MM.1S (cell line): Measurements from ENCODE around the gene KIZ.

Experiments
- DNase-seq: peaks from one replicate; pipeline ENCODE4 v3.0.0-alpha.2; 2015
- H2AFZ ChIP-seq: fragments of 300-600 bp; sonication (generic); 2 replicates; pipeline ENCODE4 v1.6.0; 2016; ENCODE audit warnings: antibody characterized with exemption, low read length
- H3F3A ChIP-seq: fragments of 300-600 bp; sonication (generic); 2 replicates; pipeline ENCODE4 v1.6.1; 2016; ENCODE audit warnings: mild to moderate bottlenecking, antibody characterized with exemption, low read length, moderate library complexity, mixed read lengths; ENCODE audit not compliant: insufficient read depth
- H3K27ac ChIP-seq: fragments of 300-600 bp; sonication (generic); 2 replicates; pipeline ENCODE4 v1.5.1; 2016; ENCODE audit warnings: mild to moderate bottlenecking, low read length
- H3K27me3 ChIP-seq: fragments of 300-600 bp; sonication (generic); replicated peaks from 2 replicates; pipeline ENCODE4 v1.6.0; 2016; ENCODE audit warnings: low read length; ENCODE audit not compliant: insufficient read depth
- H3K36me3 ChIP-seq: fragments of 300-600 bp; sonication (generic); replicated peaks from 2 replicates; pipeline ENCODE4 v1.6.1; 2016; ENCODE audit warnings: mild to moderate bottlenecking, low read length, mixed read lengths; ENCODE audit not compliant: insufficient read depth
- H3K4me1 ChIP-seq: fragments of 300-600 bp; sonication (generic); 2 replicates; pipeline ENCODE4 v1.6.1; 2016; ENCODE audit warnings: low read length, mixed read lengths
- H3K4me2 ChIP-seq: fragments of 300-600 bp; sonication (generic); 2 replicates; pipeline ENCODE4 v1.6.0; 2016; ENCODE audit warnings: low read depth, low read length
- H3K4me3 ChIP-seq: fragments of 300-600 bp; sonication (generic); 2 replicates; pipeline ENCODE4 v1.5.1; 2016; ENCODE audit warnings: low read length, mixed read lengths
- H3K79me2 ChIP-seq: fragments of 300-600 bp; sonication (generic); 2 replicates; pipeline ENCODE4 v1.6.1; 2016; ENCODE audit warnings: mixed run types, low read length, mixed read lengths
- H3K9ac ChIP-seq: fragments of 300-600 bp; sonication (generic); 2 replicates; pipeline ENCODE4 v1.6.1; 2016; ENCODE audit warnings: low read length, mixed read lengths
- H3K9me2 ChIP-seq: fragments of 300-600 bp; sonication (generic); replicated peaks from 2 replicates; pipeline ENCODE4 v1.6.1; 2016; ENCODE audit warnings: mild to moderate bottlenecking, low read length, mixed read lengths; ENCODE audit not compliant: insufficient read depth
- H3K9me3 ChIP-seq: fragments of 300-600 bp; sonication (generic); replicated peaks from 2 replicates; pipeline ENCODE4 v1.6.1; 2016; ENCODE audit warnings: mild to moderate bottlenecking, low read length, mixed read lengths; ENCODE audit not compliant: insufficient read depth
- H4K20me1 ChIP-seq: fragments of 300-600 bp; sonication (generic); 2 replicates; pipeline ENCODE4 v1.6.1; 2016; ENCODE audit warnings: mild to moderate bottlenecking, low read length, moderate library complexity, mixed read lengths; ENCODE audit not compliant: insufficient read depth
- EZH2 ChIP-seq: fragments of 300-600 bp; sonication (generic); optimal IDR thresholded peaks from 2 replicates; pipeline ENCODE3; 2017; ENCODE audit warnings: low read depth, mild to moderate bottlenecking, antibody characterized with exemption, low read length, mixed read lengths
- EZH2phosphoT487 ChIP-seq: fragments of 300-600 bp; sonication (generic); IDR thresholded peaks from 2 replicates; pipeline ENCODE4 v1.6.1; 2018; ENCODE audit warnings: antibody characterized with exemption, low read length
- TF ChIP-seq, protein P1 (sequence below): fragments of 300-600 bp; sonication (generic); IDR thresholded peaks from 2 replicates; pipeline ENCODE4 v1.5.1; 2016; ENCODE audit warnings: antibody characterized with exemption, low read length, mixed read lengths

KIZ gene

GRCh38 chr20:21103582-21104465 lies 22.1 kb upstream of the KIZ start:
- H3K4me3 ChIP-seq: no peak overlapping the region
- H3K27ac ChIP-seq: no peak overlapping the region
- no peak for DNase-seq
- no peaks in the 10 kb centered on the region for H4K20me1 ChIP-seq
- H3K27me3 ChIP-seq: peaks cover 75% of the 10 kb centered on the region
- no peaks in the 10 kb centered on the region for H3K4me1 ChIP-seq
- H3K79me2 ChIP-seq: no peaks in the 10 kb centered on the region
- TF ChIP-seq EZH2 (no peak), EZH2phosphoT487 (no peak)
- TF ChIP-seq, protein P1, sequence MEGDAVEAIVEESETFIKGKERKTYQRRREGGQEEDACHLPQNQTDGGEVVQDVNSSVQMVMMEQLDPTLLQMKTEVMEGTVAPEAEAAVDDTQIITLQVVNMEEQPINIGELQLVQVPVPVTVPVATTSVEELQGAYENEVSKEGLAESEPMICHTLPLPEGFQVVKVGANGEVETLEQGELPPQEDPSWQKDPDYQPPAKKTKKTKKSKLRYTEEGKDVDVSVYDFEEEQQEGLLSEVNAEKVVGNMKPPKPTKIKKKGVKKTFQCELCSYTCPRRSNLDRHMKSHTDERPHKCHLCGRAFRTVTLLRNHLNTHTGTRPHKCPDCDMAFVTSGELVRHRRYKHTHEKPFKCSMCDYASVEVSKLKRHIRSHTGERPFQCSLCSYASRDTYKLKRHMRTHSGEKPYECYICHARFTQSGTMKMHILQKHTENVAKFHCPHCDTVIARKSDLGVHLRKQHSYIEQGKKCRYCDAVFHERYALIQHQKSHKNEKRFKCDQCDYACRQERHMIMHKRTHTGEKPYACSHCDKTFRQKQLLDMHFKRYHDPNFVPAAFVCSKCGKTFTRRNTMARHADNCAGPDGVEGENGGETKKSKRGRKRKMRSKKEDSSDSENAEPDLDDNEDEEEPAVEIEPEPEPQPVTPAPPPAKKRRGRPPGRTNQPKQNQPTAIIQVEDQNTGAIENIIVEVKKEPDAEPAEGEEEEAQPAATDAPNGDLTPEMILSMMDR: no peak
- no peaks in the 10 kb centered on the region for H3K9me3 ChIP-seq
- H3K9ac ChIP-seq: no peak overlapping the region
- no peak overlapping the region for H3K4me2 ChIP-seq
- no peaks in the 10 kb centered on the region for H3K9me2 ChIP-seq
- no peaks in the 10 kb centered on the region for H3K36me3 ChIP-seq
- no peaks in the 10 kb centered on the region for H3F3A ChIP-seq
- H2AFZ ChIP-seq: no peak overlapping the region

DNA sequence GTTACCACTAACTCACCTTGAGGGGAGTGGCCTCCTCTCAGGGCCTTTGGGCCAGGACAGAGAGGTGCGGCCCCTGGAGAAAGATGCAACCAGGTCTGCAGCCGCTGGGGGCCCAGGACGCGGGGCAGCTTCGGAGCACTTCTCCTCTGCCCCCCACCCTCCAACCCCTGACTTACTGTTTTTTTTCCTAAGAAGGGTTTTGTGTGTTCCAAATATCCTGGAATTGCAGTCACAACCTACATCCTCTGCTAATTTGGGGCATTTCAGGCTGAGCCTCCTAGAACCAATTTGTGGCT lies 21.5 kb upstream of the KIZ start:
- Histone ChIP-seq H3F3A (no peaks in the 10 kb centered on the region), H3K27ac (no peak overlapping the region), H3K9me3 (no peaks in the 10 kb centered on the region), H4K20me1 (no peaks in the 10 kb centered on the region), H3K36me3 (no peaks in the 10 kb centered on the region), H3K79me2 (no peaks in the 10 kb centered on the region), H2AFZ (no peak overlapping the region), H3K4me3 (no peak overlapping the region), H3K9me2 (no peaks in the 10 kb centered on the region), H3K27me3 (peaks cover 69% of the 10 kb centered on the region), H3K9ac (no peak overlapping the region), H3K4me2 (no peak overlapping the region), H3K4me1 (no peaks in the 10 kb centered on the region)
- TF ChIP-seq, protein P1: no peak
- no peak for TF ChIP-seq EZH2phosphoT487
- TF ChIP-seq EZH2: no peak
- DNase-seq: no peak

GRCh38 chr20:21104921-21105320 lies 21.0 kb upstream of the KIZ start:
- Histone ChIP-seq H4K20me1 (no peaks in the 10 kb centered on the region), H2AFZ (no peak overlapping the region), H3K9me2 (no peaks in the 10 kb centered on the region), H3K27ac (no peak overlapping the region), H3K4me3 (no peak overlapping the region), H3F3A (no peaks in the 10 kb centered on the region), H3K27me3 (peaks cover 64% of the 10 kb centered on the region), H3K4me2 (no peak overlapping the region), H3K79me2 (no peaks in the 10 kb centered on the region), H3K36me3 (no peaks in the 10 kb centered on the region), H3K9me3 (no peaks in the 10 kb centered on the region), H3K9ac (no peak overlapping the region), H3K4me1 (no peaks in the 10 kb centered on the region)
- DNase-seq: no peak
- no peak for TF ChIP-seq EZH2
- TF ChIP-seq, protein P1: no peak
- TF ChIP-seq EZH2phosphoT487: no peak
